ENCODE measurements around the gene STAG1.
A peak's percentile ranks its signal among the peaks of the same experiment; 100 is the strongest.
"Not testable (repeated sequence)": the region's sequence is repeated elsewhere in the genome, so short reads cannot be mapped to it uniquely, and the experiment has no call there.

The STAG1 gene

GRCh38 chr3:136745916-136746315 lies 6.3 kb downstream of the STAG1 start:
- no peak for DNase-seq (ENCODE audit: low spot score)

DNA sequence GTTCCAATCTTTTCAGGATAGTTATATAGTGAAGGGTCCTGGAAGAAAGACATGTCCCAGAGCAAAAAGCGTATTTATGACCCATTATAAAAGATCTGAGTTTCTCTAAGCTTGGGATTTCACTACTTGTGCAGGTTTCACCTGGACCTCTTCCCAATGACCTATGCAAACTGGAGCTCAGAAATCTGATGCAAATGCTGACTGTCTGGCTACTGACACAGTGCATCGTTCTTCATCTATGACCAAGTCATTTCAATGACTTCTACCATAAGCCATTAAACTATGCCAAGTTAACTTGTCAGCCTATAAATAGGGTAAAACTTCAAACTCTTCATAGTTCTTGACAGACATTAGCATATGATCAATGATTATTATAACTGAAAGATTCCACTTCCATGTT lies 11.1 kb downstream of the STAG1 start:
- no peak for DNase-seq (ENCODE audit: low spot score)

DNA sequence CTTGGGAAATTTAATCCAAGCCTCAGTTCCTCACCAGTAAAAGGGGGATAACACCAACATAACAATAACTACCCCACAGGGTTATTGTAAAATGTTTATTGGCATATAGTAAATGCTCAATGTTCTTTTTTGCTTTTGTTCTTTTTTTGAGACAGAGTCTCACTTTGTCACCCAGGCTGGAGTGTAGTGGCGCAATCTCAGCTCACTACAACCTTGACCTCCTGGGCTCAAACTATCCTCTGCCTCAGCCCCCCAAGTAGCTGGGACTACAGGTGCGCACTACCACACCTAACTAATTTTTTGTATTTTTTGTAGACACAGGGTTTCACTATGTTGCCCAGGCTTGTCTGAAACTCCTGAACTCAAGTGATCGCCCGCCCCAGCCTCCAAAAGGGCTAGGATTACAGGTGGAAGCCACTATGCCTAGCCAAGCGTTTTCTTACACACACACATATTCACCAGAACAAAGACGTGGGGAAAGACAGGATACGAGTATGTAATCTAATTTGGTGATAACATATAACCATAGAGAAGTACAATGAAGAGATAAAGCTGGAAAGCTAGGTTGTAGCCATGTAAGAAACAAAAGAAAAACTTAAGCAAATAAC lies 11.7 kb downstream of the STAG1 start:
- no peak for DNase-seq (ENCODE audit: low spot score)

DNA sequence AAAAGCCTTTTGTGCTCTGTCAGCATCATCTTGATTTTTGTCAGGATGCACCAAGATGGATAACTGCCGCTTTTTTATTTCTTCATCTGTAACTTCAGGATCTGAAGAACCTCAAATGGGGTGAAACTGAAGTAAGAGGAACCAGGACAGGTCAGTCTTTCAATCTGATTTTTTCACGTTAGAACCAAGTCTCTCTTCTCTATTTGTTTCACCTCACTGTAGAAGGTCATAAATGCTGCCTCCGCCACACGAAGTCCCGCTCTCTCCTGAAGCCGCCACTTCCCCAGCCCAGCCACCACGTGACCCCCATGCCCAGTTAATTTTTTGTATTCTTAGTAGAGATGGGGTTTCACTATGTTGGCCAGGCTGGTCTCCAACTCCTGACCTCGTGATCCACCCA lies 15.2 kb downstream of the STAG1 start:
- DNase-seq (ENCODE audit: low spot score), result not testable (repeated sequence)

DNA sequence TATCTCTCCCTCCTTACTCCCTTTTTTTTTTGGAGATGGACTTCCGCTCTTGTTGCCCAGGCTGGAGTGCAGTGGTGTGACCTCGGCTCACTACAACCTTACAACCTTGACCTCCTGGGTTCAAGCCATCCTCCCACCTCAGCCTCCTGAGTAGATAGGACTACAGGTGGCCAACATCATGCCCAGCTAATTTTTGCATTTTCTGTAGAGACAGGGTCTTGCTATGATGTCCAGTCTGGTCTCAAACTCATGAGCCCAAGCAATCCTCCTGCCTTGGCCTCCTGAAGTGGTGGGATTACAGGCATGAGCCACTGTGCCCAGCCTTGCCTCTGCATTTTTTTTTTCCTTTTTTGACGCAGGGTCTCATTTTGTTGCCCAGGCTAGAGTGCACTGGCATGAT lies 17.1 kb downstream of the STAG1 start:
- no peak for DNase-seq (ENCODE audit: low spot score)

GRCh38 chr3:136734382-136735070 lies 17.7 kb downstream of the STAG1 start:
- no peak for DNase-seq (ENCODE audit: low spot score)

- peak; percentile 63 for DNase-seq (ENCODE audit: low spot score)
Measured at GRCh38 chr3:136733317-136733833, 18.8 kb downstream of the STAG1 start.

DNA sequence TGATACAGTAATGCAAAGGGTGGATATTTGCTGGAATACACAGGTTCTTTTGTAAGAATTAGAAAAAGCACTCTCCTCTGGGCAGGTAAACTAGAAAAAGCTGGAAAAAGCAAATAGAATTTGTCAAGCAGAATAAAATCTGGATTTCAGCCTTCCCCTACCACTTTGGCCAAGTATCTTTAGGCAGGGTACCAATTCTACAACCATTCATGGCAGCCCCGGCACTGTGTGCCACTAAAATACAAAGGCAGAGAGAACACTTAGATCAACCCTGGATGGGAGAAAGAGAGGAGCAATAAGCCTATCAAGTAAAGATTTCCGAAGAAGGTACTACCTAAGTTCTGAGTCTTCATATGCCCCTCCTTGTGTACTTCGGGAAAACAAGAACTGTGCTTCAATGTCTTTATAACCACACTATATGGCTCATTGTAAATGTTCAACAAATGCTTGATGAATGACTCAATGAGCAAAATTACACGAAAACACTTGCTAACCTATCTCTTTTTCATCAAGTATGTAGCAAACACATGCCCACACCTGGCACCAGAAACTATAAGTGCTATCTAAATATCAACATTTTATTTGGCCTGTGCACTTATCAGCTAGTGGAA lies 20.8 kb downstream of the STAG1 start:
- DNase-seq (ENCODE audit: low spot score), result peak; percentile 38

GRCh38 chr3:136730595-136731273 lies 21.4 kb downstream of the STAG1 start:
- DNase-seq (ENCODE audit: low spot score), result no peak

- peak; percentile 46 for DNase-seq (ENCODE audit: low spot score)
Measured at GRCh38 chr3:136728918-136729317, 23.3 kb downstream of the STAG1 start.

- DNase-seq (ENCODE audit: low spot score), result no peak
Measured at GRCh38 chr3:136728473-136728872, 23.7 kb downstream of the STAG1 start.

DNA sequence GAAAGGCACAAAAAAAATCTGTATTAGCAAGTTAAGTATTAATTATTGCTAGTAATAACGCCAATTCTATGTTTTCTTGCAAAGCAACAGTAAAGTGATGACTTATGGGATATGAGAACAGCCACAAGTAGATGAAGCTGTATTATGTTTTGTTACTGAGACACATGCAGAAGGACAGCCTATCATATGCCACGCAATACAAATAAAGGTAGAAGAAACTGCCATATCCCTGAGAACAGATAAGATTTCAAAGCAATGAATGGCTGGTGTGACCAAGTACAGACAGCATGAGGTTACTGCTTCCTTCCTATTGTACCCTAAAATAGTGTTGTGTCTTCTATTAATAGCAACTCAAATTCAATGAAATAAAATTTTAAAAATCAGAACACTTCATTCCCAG lies 26.7 kb downstream of the STAG1 start:
- DNase-seq (ENCODE audit: low spot score), result no peak

DNA sequence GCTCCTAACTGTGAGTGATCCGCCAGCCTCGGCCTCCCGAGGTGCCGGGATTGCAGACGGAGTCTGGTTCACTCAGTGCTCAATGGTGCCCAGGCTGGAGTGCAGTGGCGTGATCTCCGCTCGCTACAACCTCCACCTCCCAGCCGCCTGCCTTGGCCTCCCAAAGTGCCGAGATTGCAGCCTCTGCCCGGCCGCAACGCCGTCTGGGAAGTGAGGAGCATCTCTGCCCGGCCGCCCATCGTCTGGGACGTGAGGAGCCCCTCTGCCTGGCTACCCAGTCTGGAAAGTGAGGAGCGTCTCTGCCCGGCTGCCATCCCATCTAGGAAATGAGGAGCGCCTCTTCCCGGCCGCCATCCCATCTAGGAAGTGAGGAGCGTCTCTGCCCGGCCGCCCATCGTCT lies 29.3 kb downstream of the STAG1 start:
- DNase-seq (ENCODE audit: low spot score), result not testable (repeated sequence)

DNA sequence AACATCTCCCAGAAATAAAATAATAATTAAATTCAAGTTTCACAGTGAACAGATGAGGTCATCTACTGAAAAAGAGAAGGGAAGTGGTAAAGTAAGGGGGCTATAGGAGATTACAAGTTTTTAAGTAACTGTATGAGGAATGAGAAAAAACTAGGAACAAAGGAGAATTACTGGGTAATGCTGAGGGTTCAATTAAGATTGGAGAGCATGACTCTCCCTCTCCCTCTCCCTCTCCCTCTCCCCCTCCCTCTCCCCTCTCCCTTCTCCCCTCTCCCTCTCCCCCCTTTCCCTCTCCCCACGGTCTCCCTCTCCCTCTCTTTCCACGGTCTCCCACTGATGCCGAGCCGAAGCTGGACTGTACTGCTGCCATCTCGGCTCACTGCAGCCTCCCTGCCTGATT lies 29.8 kb downstream of the STAG1 start:
- not testable (repeated sequence) for DNase-seq (ENCODE audit: low spot score)

- DNase-seq (ENCODE audit: low spot score), result no peak
Measured at GRCh38 chr3:136720091-136720490, 32.1 kb downstream of the STAG1 start.

- DNase-seq (ENCODE audit: low spot score), result no peak
Measured at GRCh38 chr3:136716629-136717028, 35.5 kb downstream of the STAG1 start.

GRCh38 chr3:136714020-136714419 lies 38.2 kb downstream of the STAG1 start:
- DNase-seq (ENCODE audit: low spot score), result no peak

DNA sequence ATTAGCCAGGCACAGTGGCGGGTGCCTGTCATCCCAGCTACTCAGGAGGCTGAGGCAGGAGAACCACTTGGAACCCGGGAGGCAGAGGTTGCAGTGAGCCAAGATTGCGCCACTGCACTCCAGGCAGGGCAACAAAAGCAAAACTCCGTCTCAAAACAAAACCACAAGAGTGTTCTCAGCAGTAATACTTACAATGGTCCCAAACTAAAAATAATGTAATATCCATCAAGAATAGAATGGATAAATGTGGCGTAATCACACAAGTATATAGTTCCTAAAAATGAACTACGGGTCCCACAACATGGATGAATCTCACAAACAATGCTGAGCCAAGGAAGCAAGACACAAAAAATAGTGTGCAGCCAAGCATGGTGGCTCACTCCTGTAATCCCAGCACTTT lies 39.2 kb downstream of the STAG1 start:
- DNase-seq (ENCODE audit: low spot score), result no peak

DNA sequence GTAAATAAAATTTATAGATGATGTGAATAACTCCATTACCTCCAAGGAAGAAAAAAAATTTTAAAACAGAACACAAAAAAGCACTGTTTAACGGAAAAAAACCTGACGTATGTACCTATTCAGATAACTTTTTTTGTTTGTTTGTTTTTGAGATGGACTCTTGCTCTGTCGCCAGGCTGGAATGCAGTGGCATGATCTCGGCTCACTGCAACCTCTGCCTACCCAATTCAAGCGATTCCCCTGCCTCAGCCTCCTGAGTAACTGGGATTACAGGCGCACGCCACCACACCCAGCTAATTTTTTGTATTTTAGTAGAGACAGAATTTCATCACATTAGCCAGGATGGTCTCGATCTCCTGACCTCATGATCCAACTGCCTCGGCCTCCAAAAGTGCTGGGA lies 40.3 kb downstream of the STAG1 start:
- not testable (repeated sequence) for DNase-seq (ENCODE audit: low spot score)

- no peak for DNase-seq (ENCODE audit: low spot score)
Measured at GRCh38 chr3:136711277-136711676, 40.9 kb downstream of the STAG1 start.

- DNase-seq (ENCODE audit: low spot score), result not testable (repeated sequence)
Measured at GRCh38 chr3:136709775-136710174, 42.4 kb downstream of the STAG1 start.

- DNase-seq (ENCODE audit: low spot score), result no peak
Measured at GRCh38 chr3:136708333-136708985, 43.7 kb downstream of the STAG1 start.

All from globus pallidus (tissue), 1 donor.